NCI-H187 treated with DMSO at 0.1 percent for 48 hours (cell line): ENCODE data around the gene PDE6G.
"Not testable (repeated sequence)": the region's sequence is repeated elsewhere in the genome, so short reads cannot be mapped to it uniquely, and the experiment has no call there.

Experiments used
- DNase-seq: peaks from one replicate; lab custom pipeline; 2025; lab: John Stamatoyannopoulos, UW

PDE6G gene

DNA sequence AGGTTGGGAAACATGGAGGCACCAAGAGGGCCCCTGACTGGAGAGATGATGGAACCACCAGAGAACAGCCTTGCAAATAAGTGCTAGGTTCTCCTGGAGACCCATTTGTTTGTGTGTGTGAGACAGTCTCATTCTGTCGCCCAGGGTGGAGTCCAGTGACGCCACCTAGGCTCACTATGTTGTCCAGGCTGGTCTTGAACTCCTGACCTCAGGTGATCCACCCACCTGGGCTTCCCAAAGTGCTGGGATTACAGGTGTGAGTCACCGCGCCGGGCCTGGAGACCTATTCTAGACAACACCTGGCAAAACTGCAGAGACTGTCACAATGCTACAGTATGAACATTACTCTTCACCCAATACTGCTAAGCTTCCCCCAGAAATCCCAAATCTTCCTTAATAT is 20.9 kb downstream of the PDE6G start:
- DNase-seq, result no peak

DNA sequence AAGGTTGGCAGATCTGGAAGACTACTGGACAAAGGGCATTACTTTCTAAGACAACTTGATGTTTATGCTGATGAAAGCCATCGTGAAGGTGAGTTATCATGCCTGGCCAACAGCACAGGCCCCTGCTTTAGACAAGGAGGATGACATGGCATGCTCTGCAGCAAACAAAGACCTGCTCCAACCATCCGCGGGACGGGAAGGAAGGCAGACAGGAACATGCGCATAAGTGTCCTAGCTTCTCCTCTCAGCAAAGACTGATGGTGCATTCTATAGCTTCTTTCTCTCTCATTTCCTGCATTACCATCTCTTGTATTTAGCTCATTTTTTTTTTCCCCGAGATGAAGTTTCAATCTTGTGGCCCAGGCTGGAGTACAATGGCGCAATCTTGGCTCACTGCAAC is 24.9 kb downstream of the PDE6G start:
- DNase-seq, result no peak

DNA sequence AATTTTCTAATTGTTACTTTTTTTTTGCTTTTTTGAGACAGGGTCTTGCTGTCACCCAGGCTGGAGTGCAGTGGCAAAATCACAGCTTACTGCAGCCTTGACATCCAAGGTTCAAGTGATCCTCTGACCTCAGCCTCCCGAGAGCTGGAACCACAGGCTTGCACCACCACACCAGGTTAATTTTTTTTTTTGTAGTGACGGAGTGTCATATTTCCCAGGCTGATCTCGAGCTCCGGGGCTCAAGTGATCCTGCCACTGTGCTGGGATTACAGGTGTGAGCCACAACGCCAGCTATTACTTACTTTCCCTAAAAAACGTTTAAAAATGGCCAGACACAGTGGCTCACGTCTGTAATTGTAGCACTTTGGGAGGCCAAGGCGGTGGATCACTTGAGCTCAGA is 26.1 kb downstream of the PDE6G start:
- no peak for DNase-seq

DNA sequence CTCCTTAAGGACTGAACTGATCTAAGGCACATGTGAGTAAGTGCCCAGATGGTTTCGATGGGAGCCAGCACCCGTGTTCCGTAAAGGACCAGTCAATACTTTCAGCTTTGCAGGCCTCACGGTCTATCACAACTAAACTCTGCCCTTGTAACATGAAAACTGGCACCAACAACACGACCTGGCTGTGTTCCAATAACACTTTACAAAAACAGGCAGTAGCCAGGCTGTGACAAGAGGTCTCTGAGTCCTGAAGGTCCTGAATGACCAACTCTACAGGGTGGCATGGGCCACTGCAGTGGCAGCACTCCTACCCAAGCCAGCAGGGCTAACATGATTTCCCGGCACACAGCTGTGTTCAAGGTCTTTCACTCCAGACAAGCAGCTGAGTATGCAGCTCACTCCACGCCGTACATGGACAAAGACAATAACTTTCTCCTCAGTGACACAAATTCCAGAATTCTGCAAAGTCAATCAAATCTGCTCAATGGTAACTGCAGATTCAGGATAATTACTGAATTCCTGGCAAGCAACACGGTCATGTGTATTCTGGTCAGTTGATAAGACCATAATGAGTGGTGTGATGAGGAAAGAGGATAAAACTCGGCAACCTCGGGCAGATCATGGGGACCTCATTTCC is 34.7 kb downstream of the PDE6G start:
- no peak for DNase-seq

- DNase-seq, result not testable (repeated sequence)
Observed at GRCh38 chr17:81618307-81618706, 38.0 kb downstream of the PDE6G start.

DNA sequence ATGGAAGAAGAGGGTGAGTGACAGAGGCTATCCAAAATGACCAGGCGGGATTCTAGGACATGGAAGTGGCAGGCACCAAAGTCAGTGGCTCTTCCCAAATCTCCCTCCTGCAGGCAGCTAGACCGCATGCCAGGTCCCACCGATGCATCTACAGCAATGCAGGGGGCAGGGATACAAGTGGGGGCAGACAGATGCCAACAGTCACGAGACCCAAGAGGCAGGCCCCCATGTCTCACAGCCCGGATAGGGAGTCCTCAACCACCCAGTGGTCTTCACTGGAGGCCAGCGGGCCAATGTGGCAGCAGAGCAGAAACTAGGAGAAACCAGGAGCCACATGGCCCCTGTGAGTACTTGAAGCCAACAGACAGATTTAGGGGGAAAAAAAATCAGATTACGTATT is 39.5 kb downstream of the PDE6G start:
- DNase-seq, result no peak

GRCh38 chr17:81615401-81615930 is 40.9 kb downstream of the PDE6G start:
- no peak for DNase-seq

- DNase-seq, result no peak
Observed at GRCh38 chr17:81612172-81612970, 44.0 kb downstream of the PDE6G start.

DNA sequence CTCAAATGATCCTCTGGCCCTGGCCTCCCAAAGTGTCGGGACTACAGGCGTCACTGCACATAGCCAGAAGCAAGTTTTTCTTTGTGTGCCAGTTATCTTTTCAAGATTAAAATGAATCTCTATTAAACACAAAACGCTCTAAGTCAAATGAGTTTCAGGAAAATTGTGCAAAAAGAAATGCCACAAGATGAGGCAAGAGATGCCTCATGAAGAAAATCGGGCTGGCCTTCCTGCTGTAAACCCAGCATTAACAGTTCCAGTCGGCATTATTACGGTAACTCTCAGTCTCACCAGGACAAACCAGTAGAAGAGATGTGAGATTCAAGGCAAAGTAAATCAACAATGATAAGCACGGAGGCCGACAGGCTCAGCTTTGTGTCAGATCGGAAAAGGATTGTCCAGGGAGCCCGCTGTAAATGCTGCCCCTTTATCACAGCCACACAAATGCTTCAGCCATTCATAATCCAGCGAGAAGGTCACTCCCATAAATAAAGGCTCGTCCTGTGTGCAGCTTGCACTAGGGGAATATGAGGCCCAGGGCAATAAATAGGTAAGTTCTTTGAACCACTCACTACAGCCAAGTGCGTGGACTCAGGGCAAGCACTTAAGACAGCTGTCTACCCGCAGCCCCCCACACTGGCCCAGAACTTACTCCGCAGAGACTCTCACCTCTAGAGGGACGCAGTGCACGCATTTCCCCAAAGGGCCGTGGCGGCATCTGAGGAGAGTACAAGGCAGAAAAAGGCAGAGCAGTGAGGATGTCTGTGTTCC is 46.6 kb downstream of the PDE6G start:
- no peak for DNase-seq

DNA sequence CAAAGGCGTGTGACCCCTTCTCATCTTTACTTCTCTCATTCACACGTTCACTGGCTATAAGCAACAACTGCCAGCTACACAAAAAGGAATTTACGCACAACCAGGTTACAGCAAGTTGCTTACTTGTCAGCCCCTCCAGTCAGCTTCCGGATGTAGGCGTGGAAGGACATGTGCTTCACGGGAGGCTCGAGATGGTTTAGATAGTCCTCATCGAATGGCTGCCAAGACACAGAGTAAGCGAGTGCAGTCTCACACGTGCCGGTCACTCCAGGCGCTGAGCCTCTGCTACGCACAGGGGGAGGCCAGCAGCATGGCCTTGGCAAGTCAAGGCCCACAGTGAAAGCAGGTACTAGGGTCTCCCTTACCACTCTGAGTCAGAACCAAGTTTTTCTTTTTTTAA is 47.7 kb downstream of the PDE6G start:
- DNase-seq, result no peak

DNA sequence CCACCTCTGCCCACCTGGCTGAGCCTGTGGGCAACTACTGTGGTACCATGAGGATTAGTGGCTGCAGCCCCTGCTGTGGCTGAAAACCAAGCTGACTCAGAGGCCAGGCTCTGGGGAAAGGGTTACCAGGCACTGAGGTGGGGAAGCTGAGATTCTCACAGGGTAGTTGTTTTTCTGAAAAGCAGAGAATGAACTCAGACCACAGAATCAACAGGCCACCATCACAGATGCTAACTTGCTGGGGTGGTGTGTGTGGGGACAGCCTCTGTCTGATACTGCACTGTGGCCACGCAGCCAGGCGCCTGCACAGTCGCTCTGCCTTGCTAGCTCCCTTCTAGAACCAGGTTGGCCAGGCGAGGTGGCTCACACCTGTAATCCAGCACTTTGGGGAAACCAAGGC is 48.3 kb downstream of the PDE6G start:
- DNase-seq, result no peak

- DNase-seq, result no peak
Observed at GRCh38 chr17:81607431-81607830, 48.9 kb downstream of the PDE6G start.

DNA sequence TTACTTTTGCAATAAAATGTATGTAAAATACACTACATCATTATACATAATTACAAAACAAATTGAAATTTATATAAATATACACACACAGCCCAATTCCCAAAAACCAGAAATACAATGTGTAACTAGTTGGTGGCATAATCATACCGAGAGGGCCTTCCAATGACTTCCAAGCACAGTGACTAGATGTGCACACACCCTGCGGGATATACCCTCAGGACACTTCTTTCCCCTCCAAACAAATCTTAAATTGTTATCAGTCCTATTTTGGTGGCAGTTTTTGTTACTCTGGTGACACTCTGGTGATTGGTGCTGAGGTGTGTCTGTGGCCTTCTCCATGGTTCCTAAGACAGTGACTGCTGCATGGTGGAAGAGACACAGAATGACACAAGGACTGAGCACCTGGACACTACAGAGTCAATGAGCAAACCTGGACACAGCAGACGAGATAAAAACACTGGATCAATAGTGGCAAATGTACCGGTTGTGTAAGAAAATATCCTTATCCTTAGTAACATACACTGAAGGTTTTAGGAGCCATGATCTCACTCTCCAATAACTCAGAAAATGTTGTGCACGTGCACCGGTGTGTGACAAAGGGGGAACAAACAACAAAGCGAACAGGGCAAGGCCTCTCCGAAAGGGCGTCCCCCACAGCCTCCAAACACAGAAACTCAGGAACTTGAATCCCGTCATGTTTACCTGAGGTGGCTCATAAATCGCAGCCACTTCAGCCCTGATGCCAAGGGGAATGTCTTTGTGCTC is 52.3 kb downstream of the PDE6G start:
- no peak for DNase-seq

DNA sequence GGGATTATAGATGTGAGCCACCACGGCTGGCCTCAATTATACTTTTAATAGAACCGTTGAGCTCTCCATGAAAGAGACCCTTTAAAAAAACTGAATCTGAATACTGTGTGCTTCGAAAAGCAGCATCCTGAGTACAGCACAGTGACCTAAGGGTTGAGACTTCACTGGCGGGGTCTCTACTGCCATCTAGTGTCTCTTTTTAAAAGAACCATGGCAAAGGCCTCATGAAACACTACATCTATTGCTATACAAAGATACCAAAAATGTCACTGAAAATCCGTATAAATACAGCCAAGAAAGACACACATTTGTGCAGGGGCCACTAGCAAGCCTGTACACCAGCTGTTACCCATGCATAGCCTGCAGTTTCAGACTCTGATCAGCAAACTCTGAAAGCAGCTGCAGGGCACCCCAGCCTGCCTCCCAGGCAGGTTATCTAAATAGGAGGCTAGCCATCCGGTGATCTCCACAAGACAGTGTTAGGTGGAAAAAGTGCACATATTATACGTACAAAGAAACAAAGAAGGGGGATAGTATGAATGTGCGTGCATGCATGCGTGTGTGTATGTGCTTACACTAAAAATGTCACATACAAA is 54.7 kb downstream of the PDE6G start:
- no peak for DNase-seq
